WTC11 (cell line): ENCODE data around the gene GP9. TPM values are rescaled to one million over a fixed set of nuclear protein-coding genes. Genes with fewer than 3 reads are reported as not detected.

ENCODE experiments used
- ATAC-seq: fragments of 200-7000 bp; cut with Tn5 transposase; 2 replicates; pipeline ENCODE4 v1.10.0; 2021; ENCODE audit warnings: mild to moderate bottlenecking, moderate library complexity
- CTCF ChIA-PET: fragments of 300-600 bp; sonication (Branson Sonifier 250); formaldehyde crosslinking; loops from one replicate; lab custom pipeline; 2021; ENCODE audit warnings: antibody characterized with exemption; lab: Charles Lee
- POLR2A ChIA-PET: fragments of 350-600 bp; sonication (Branson Sonifier 250); formaldehyde crosslinking; loops from one replicate; lab custom pipeline; 2021; ENCODE audit warnings: antibody characterized with exemption; lab: Charles Lee
- DNase-seq: peaks from one replicate; pipeline ENCODE4 v3.0.0; 2021; ENCODE audit warnings: low spot score
- H3K27ac Mint-ChIP-seq: 2 replicates; pipeline ENCODE4 v1.8.0; 2021; ENCODE audit warnings: mixed read lengths
- H3K27me3 Mint-ChIP-seq: 2 replicates; pipeline ENCODE4 v1.8.0; 2021; ENCODE audit warnings: low read depth, mild to moderate bottlenecking, moderate library complexity, mixed read lengths
- H3K36me3 Mint-ChIP-seq: 2 replicates; pipeline ENCODE4 v1.8.0; 2021; ENCODE audit warnings: mixed read lengths
- H3K4me1 Mint-ChIP-seq: 2 replicates; pipeline ENCODE4 v1.8.0; 2022; ENCODE audit warnings: mixed read lengths
- H3K4me3 Mint-ChIP-seq: 2 replicates; pipeline ENCODE4 v1.8.0; 2021; ENCODE audit warnings: mild to moderate bottlenecking, moderate library complexity, mixed read lengths
- H3K9me3 Mint-ChIP-seq: 2 replicates; pipeline ENCODE4 v1.8.0; 2021; ENCODE audit warnings: mixed read lengths
- CBFB ChIP-seq: sonication (generic); formaldehyde crosslinking; IDR thresholded peaks from 2 replicates; pipeline ENCODE4 v1.8.1; 2022; ENCODE audit warnings: mild to moderate bottlenecking, low read depth, missing genetic modification reagents
- ESRRA ChIP-seq: sonication (generic); formaldehyde crosslinking; IDR thresholded peaks from 2 replicates; pipeline ENCODE4 v1.8.1; 2022; ENCODE audit warnings: mild to moderate bottlenecking, missing genetic modification reagents, borderline replicate concordance
- GABPB1 ChIP-seq: sonication (generic); formaldehyde crosslinking; IDR thresholded peaks from 2 replicates; pipeline ENCODE4 v1.8.1; 2023; ENCODE audit warnings: mild to moderate bottlenecking, missing genetic modification reagents
- IRF2 ChIP-seq: sonication (generic); formaldehyde crosslinking; IDR thresholded peaks from 2 replicates; pipeline ENCODE4 v1.8.0; 2022; ENCODE audit warnings: low read depth, missing genetic modification reagents, borderline replicate concordance
- MXD4 ChIP-seq: fragments of 250-450 bp; sonication (Bioruptor Pico); IDR thresholded peaks from 2 replicates; pipeline ENCODE4 v1.8.0; 2021; ENCODE audit warnings: mild to moderate bottlenecking, moderate library complexity, borderline replicate concordance
- NR1H2 ChIP-seq: sonication (generic); formaldehyde crosslinking; IDR thresholded peaks from 2 replicates; pipeline ENCODE4 v1.9.0; 2021; ENCODE audit warnings: mild to moderate bottlenecking, moderate library complexity, missing genetic modification reagents
- SMAD4 ChIP-seq: sonication (generic); formaldehyde crosslinking; IDR thresholded peaks from 2 replicates; pipeline ENCODE4 v1.8.0; 2022; ENCODE audit warnings: mild to moderate bottlenecking, missing genetic modification reagents
- SOX15 ChIP-seq: fragments of 250-450 bp; sonication (Bioruptor Pico); IDR thresholded peaks from 2 replicates; pipeline ENCODE4 v1.9.0; 2021; ENCODE audit warnings: mild to moderate bottlenecking
- ZBTB43 ChIP-seq: sonication (generic); formaldehyde crosslinking; IDR thresholded peaks from 2 replicates; pipeline ENCODE4 v1.8.1; 2023; ENCODE audit warnings: mild to moderate bottlenecking, missing genetic modification reagents
- ZNF219 ChIP-seq: sonication (generic); formaldehyde crosslinking; IDR thresholded peaks from 2 replicates; pipeline ENCODE4 v1.8.0; 2023; ENCODE audit warnings: missing genetic modification reagents, mild to moderate bottlenecking, borderline replicate concordance
- ZNF232 ChIP-seq: sonication (generic); formaldehyde crosslinking; IDR thresholded peaks from 2 replicates; pipeline ENCODE4 v1.8.0; 2022; ENCODE audit warnings: mild to moderate bottlenecking, missing genetic modification reagents
- ZNF512 ChIP-seq: sonication (generic); formaldehyde crosslinking; IDR thresholded peaks from 2 replicates; pipeline ENCODE4 v1.8.1; 2022; ENCODE audit warnings: missing genetic modification reagents, borderline replicate concordance
- ZSCAN18 ChIP-seq: fragments of 250-450 bp; sonication (Bioruptor Pico); IDR thresholded peaks from 2 replicates; pipeline ENCODE4 v2.1.2; 2022; ENCODE audit warnings: mild to moderate bottlenecking, moderate library complexity
- total RNA-seq: library from RNA; stranded (reverse); gene quantifications from 3 replicates; pipeline ENCODE4 v1.2.3, GENCODE V29; 2021
- TF ChIP-seq, protein P1 (sequence below): sonication (generic); formaldehyde crosslinking; IDR thresholded peaks from 2 replicates; pipeline ENCODE4 v1.8.0; 2022; ENCODE audit warnings: mild to moderate bottlenecking, missing genetic modification reagents
- TF ChIP-seq, protein P2 (sequence below): fragments of 250-450 bp; sonication (Bioruptor Pico); conservative IDR thresholded peaks from 2 replicates; pipeline ENCODE4 v1.9.0; 2021; ENCODE audit warnings: mild to moderate bottlenecking
- TF ChIP-seq, protein P3 (sequence below): fragments of 250-450 bp; sonication (Bioruptor Pico); IDR thresholded peaks from 2 replicates; pipeline ENCODE4 v1.9.0; 2021; ENCODE audit warnings: mild to moderate bottlenecking
- TF ChIP-seq, protein P4 (sequence below): sonication (generic); formaldehyde crosslinking; IDR thresholded peaks from 2 replicates; pipeline ENCODE4 v1.8.0; 2022; ENCODE audit warnings: mild to moderate bottlenecking, missing genetic modification reagents

Gene GP9
- total RNA-seq, 1 experiment from 2014 or later = not detected

DNA sequence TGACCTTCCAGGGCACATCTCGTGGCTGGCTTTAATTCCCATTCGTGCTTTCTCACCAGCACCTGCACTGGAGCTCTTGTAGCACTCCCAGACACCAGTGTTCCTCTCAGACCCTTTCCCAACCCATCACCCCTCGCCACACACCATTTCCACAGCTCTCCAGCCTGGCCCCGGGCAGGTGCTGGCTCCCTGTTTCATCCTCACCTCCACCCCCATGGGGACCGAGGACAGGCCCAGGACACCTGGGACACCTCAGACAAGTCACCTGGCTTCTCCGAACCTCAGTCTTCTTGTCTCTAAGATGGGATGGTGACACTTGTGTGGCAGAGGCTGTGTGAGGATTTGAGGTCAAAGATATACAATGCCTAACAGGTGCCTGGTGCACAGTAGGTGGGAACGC, 27.4 kb upstream of the GP9 start:
- H3K9me3 Mint-ChIP-seq = no peaks in the 10 kb centered on the region; the same call in 1 of the 2 replicates
- DNase-seq (no peak), ATAC-seq (no peak)
- peaks cover 17% of the 10 kb centered on the region for H3K27me3 Mint-ChIP-seq
- POLR2A ChIA-PET = no interaction called here
- no peak overlapping the region for H3K27ac Mint-ChIP-seq
- no peaks in the 10 kb centered on the region for H3K36me3 Mint-ChIP-seq
- TF ChIP-seq CBFB (CRISPR knock-in tag) (no peak), ESRRA (CRISPR knock-in tag) (no peak), SMAD4 (CRISPR knock-in tag) (no peak), ZNF232 (CRISPR knock-in tag) (no peak), NR1H2 (CRISPR knock-in tag) (no peak), IRF2 (CRISPR knock-in tag) (no peak), SOX15 (no peak), ZSCAN18 (CRISPR knock-in tag) (no peak), ZNF512 (no peak)
- TF ChIP-seq, protein P1, sequence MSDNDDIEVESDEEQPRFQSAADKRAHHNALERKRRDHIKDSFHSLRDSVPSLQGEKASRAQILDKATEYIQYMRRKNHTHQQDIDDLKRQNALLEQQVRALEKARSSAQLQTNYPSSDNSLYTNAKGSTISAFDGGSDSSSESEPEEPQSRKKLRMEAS = no peak
- TF ChIP-seq, protein P2, sequence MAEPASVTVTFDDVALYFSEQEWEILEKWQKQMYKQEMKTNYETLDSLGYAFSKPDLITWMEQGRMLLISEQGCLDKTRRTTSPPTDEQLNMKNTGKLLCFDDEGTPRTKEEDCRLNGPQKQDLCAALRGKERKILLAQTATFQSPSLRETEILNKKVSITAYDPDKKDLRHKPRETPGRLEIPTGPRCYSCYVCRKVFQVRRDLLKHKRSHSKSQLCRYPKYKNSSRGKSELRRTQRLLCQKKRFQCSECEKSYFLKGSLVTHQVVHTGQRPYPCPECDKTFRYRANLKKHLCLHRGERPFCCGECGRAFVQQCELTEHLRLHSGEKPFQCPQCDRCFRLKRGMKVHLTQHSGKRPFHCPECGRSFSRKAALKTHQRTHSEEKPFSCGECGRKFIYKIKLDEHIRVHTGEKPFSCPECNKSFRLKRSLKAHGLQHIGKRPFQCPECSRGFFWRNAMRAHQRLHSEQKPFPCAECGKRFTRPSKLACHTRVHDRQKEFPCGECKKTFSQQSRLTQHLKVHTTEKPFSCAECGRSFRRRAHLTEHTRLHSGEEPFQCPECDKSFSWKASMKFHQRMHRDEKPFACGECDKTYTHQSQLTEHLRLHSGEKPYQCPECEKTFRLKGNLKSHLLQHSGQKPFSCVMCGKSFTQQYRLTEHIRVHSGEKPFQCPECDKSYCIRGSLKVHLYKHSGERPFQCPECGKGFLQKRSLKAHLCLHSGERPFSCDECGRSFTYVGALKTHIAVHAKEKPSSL (CRISPR knock-in tag) = no peak
- TF ChIP-seq, protein P3, sequence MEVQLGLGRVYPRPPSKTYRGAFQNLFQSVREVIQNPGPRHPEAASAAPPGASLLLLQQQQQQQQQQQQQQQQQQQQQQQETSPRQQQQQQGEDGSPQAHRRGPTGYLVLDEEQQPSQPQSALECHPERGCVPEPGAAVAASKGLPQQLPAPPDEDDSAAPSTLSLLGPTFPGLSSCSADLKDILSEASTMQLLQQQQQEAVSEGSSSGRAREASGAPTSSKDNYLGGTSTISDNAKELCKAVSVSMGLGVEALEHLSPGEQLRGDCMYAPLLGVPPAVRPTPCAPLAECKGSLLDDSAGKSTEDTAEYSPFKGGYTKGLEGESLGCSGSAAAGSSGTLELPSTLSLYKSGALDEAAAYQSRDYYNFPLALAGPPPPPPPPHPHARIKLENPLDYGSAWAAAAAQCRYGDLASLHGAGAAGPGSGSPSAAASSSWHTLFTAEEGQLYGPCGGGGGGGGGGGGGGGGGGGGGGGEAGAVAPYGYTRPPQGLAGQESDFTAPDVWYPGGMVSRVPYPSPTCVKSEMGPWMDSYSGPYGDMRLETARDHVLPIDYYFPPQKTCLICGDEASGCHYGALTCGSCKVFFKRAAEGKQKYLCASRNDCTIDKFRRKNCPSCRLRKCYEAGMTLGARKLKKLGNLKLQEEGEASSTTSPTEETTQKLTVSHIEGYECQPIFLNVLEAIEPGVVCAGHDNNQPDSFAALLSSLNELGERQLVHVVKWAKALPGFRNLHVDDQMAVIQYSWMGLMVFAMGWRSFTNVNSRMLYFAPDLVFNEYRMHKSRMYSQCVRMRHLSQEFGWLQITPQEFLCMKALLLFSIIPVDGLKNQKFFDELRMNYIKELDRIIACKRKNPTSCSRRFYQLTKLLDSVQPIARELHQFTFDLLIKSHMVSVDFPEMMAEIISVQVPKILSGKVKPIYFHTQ (CRISPR knock-in tag) = no peak
- TF ChIP-seq, protein P4, sequence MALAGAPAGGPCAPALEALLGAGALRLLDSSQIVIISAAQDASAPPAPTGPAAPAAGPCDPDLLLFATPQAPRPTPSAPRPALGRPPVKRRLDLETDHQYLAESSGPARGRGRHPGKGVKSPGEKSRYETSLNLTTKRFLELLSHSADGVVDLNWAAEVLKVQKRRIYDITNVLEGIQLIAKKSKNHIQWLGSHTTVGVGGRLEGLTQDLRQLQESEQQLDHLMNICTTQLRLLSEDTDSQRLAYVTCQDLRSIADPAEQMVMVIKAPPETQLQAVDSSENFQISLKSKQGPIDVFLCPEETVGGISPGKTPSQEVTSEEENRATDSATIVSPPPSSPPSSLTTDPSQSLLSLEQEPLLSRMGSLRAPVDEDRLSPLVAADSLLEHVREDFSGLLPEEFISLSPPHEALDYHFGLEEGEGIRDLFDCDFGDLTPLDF = no peak
- CTCF ChIA-PET = interaction anchor here (3.6 kb wide), 1 partner anchor 63 kb away, joined by 13 read pairs; no protein-coding TSS in a partner anchor
- no peak overlapping the region for H3K4me3 Mint-ChIP-seq
- H3K4me1 Mint-ChIP-seq = no peaks in the 10 kb centered on the region

- DNase-seq (no peak), ATAC-seq (no peak)
- peaks cover 11% of the 10 kb centered on the region for H3K27me3 Mint-ChIP-seq
- CTCF ChIA-PET = interaction anchor here (3.6 kb wide), 1 partner anchor 64 kb away, joined by 13 read pairs; no protein-coding TSS in a partner anchor
- POLR2A ChIA-PET = no interaction called here
- no peaks in the 10 kb centered on the region for H3K4me1 Mint-ChIP-seq
- no peak overlapping the region for H3K4me3 Mint-ChIP-seq
- H3K36me3 Mint-ChIP-seq = no peaks in the 10 kb centered on the region
- H3K9me3 Mint-ChIP-seq = no peaks in the 10 kb centered on the region; the same call in 1 of the 2 replicates
- no peak overlapping the region for H3K27ac Mint-ChIP-seq
- no peak for TF ChIP-seq MXD4
- no peak for TF ChIP-seq ZNF219
- no peak for TF ChIP-seq GABPB1 (CRISPR knock-in tag)
- TF ChIP-seq, protein P1 = no peak
- TF ChIP-seq, protein P3 (CRISPR knock-in tag) = no peak
- no peak for TF ChIP-seq ZBTB43 (CRISPR knock-in tag)
Measured at GRCh38 chr3:129033633-129034321, 26.8 kb upstream of the GP9 start.
